SJSA1 (cell line): ENCODE data around the gene PTAR1. TPM values are rescaled to one million over a fixed set of nuclear protein-coding genes. Genes with fewer than 3 reads are reported as not detected.
"Not testable (repeated sequence)": the region's sequence is repeated elsewhere in the genome, so short reads cannot be mapped to it uniquely, and the experiment has no call there.

ENCODE experiments used
- DNase-seq, 2 experiments: peaks; one replicate each; pipeline ENCODE4 v3.0.0-alpha.2; 2015 to 2020; ENCODE audit warnings: low spot score in 2 of 2, low read depth in 1 of 2
- H3K27ac ChIP-seq: fragments of 250-450 bp; sonication (Bioruptor Pico); 2 replicates; pipeline ENCODE4 v1.5.1; 2020; ENCODE audit warnings: mild to moderate bottlenecking, moderate library complexity
- H3K27me3 ChIP-seq: fragments of 250-450 bp; sonication (Bioruptor Pico); replicated peaks from 2 replicates; pipeline ENCODE4 v1.5.1; 2020; ENCODE audit warnings: mild to moderate bottlenecking, moderate library complexity
- H3K36me3 ChIP-seq: fragments of 250-450 bp; sonication (Bioruptor Pico); 2 replicates; pipeline ENCODE4 v1.5.1; 2020; ENCODE audit warnings: mild to moderate bottlenecking
- H3K4me1 ChIP-seq: fragments of 250-450 bp; sonication (Bioruptor Pico); replicated peaks from 2 replicates; pipeline ENCODE4 v1.6.1; 2021; ENCODE audit warnings: mild to moderate bottlenecking
- H3K4me3 ChIP-seq: fragments of 250-450 bp; sonication (Bioruptor Pico); 2 replicates; pipeline ENCODE4 v1.5.1; 2020; ENCODE audit warnings: mild to moderate bottlenecking
- H3K9me3 ChIP-seq: fragments of 250-450 bp; sonication (Bioruptor Pico); replicated peaks from 2 replicates; pipeline ENCODE4 v1.5.1; 2020; ENCODE audit warnings: mild to moderate bottlenecking
- total RNA-seq: library from RNA; depleted of rRNA; stranded (reverse); fragments of >200 nt; shearing (Covaris generic); gene quantifications from 2 replicates; pipeline ENCODE4 v1.2.3, GENCODE V29; 2014

The PTAR1 gene
- total RNA-seq, 1 experiment from 2014 or later, result 80.2 TPM

DNA sequence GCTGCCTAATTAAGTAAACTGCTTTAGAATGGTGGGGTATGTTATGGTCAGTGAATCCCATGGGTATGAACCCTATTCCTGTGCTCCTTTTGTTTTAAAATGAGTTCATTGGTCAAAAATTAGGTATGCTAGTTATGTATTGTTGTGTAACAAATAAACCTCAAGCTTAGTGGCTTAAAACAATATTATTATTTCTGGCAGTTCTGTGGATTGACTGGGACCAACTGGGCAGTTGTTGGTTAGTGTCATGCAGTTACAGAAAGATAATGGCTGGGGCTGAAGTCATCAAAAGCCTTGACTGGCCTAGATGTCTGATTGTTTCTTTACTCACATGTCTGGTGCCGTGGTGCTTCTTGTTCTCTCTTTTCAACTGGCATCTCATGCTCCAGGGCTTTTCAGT is 8.9 kb upstream of the PTAR1 start:
- H3K36me3 ChIP-seq, result no peaks in the 10 kb centered on the region
- no peak overlapping the region for H3K27ac ChIP-seq
- H3K27me3 ChIP-seq, result no peaks in the 10 kb centered on the region
- H3K4me1 ChIP-seq, result no peaks in the 10 kb centered on the region
- H3K9me3 ChIP-seq, result no peaks in the 10 kb centered on the region
- no peak for DNase-seq
- H3K4me3 ChIP-seq, result no peak overlapping the region

- H3K4me3 ChIP-seq, result no peak overlapping the region
- H3K36me3 ChIP-seq, result no peaks in the 10 kb centered on the region
- no peak overlapping the region for H3K27ac ChIP-seq
- H3K4me1 ChIP-seq, result no peaks in the 10 kb centered on the region
- no peak for DNase-seq
- H3K27me3 ChIP-seq, result no peaks in the 10 kb centered on the region
- no peaks in the 10 kb centered on the region for H3K9me3 ChIP-seq
Observed at GRCh38 chr9:69768101-69768500, 8.3 kb upstream of the PTAR1 start.

GRCh38 chr9:69763862-69764261 is 4.1 kb upstream of the PTAR1 start:
- H3K9me3 ChIP-seq, H3K27me3 ChIP-seq, DNase-seq, H3K4me3 ChIP-seq, H3K36me3 ChIP-seq, H3K27ac ChIP-seq, H3K4me1 ChIP-seq: not testable (repeated sequence)

DNA sequence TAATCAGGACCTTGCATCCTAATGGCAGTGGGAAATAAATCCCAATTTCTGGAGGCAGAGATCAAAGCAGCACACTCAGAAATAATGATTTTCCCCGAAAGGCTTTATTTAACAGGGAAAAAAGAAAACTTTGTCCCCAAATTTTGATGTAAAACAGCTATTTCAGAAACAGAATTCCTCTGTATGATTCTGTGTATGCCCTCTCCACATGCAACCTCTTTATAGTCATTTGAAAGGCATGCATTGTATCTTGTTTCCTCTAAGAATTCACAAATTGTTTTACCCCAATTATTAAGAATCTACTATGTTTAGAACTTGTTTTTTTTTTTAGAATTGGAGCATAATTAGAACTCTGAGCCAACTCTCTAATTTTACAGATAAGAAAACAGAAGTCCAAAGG is 2.7 kb upstream of the PTAR1 start:
- H3K9me3 ChIP-seq, result no peaks in the 10 kb centered on the region
- no peak for DNase-seq
- peaks cover 5% of the 10 kb centered on the region for H3K36me3 ChIP-seq
- peaks cover 8% of the 10 kb centered on the region for H3K4me1 ChIP-seq
- H3K27ac ChIP-seq, result no peak overlapping the region
- no peak overlapping the region for H3K4me3 ChIP-seq
- no peaks in the 10 kb centered on the region for H3K27me3 ChIP-seq

- no peak for DNase-seq
- Histone ChIP-seq H3K4me1 (peaks cover 8% of the 10 kb centered on the region), H3K36me3 (peaks cover 13% of the 10 kb centered on the region), H3K27me3 (no peaks in the 10 kb centered on the region), H3K4me3 (peak overlapping the region; percentile 90), H3K27ac (peak overlapping the region; percentile 88), H3K9me3 (no peaks in the 10 kb centered on the region)
Observed at GRCh38 chr9:69760278-69760610, 433 bp upstream of the PTAR1 start.

GRCh38 chr9:69759021-69759420 is 790 bp downstream of the PTAR1 start:
- H3K4me1 ChIP-seq, result peaks cover 8% of the 10 kb centered on the region
- H3K9me3 ChIP-seq, result no peaks in the 10 kb centered on the region
- peak overlapping the region; percentile 88 for H3K27ac ChIP-seq
- peaks cover 16% of the 10 kb centered on the region for H3K36me3 ChIP-seq
- peak overlapping the region; percentile 90 for H3K4me3 ChIP-seq
- DNase-seq, result no peak
- no peaks in the 10 kb centered on the region for H3K27me3 ChIP-seq

DNA sequence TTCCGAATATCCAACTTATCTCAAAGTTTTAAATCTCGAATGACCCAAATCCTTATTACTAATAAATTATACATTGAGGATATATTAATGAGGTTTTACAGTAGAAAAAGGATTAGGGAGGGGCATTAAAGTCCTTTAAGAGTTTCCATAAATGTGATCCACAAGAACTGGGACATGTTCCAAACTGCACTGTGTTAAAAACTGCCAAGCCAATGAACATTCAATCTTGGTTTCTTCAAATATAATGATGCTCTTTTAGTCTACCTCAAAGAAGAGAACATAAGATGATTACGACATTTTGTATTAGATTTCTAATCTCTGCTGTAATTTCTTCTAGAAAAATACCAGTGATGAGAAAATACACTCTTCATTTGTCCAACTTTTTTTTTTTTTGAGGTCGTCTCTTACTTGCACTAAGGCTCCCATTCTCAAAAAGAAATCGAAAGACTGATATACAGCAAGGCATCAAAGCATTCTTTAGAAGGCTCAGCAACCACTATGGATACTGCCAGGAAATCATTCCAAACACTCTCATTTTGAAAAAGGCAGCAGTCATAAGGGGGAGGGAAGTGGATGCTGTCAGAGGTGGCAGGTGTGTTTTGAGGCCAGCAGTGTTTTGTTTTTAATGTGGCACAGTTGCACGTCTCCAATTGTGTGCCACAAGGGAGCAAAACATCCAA is 1.7 kb downstream of the PTAR1 start:
- 0 out of 2 replicates have a peak overlapping the region, but pooled peaks have one; percentile 6 for H3K4me3 ChIP-seq
- H3K27ac ChIP-seq, result no peak overlapping the region
- peaks cover 8% of the 10 kb centered on the region for H3K4me1 ChIP-seq
- no peaks in the 10 kb centered on the region for H3K9me3 ChIP-seq
- H3K27me3 ChIP-seq, result no peaks in the 10 kb centered on the region
- DNase-seq, result peak in 1 of 2 experiments; percentile 14
- H3K36me3 ChIP-seq, result peaks cover 21% of the 10 kb centered on the region

DNA sequence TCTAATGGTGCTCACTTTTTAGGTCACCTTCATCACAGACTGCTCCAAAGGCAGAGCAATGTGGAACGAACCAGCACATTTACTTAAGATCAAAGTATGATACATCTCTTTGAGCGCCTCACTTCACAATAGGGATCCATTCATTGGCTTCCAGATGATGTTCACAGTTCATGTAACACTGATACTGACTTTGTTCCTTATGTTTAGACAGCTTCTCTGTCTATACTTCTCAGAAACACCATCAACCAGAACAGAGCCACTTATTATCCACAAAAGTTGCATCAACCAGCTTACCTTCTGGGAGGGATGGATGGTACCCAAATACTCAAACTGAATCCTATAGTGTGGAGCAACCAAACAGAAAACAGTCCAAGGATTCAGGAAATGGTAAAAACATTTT is 4.6 kb downstream of the PTAR1 start:
- Histone ChIP-seq H3K27ac (no peak overlapping the region), H3K9me3 (no peaks in the 10 kb centered on the region), H3K4me3 (no peak overlapping the region), H3K36me3 (peaks cover 23% of the 10 kb centered on the region), H3K27me3 (no peaks in the 10 kb centered on the region), H3K4me1 (peaks cover 3% of the 10 kb centered on the region)
- DNase-seq, result no peak

DNA sequence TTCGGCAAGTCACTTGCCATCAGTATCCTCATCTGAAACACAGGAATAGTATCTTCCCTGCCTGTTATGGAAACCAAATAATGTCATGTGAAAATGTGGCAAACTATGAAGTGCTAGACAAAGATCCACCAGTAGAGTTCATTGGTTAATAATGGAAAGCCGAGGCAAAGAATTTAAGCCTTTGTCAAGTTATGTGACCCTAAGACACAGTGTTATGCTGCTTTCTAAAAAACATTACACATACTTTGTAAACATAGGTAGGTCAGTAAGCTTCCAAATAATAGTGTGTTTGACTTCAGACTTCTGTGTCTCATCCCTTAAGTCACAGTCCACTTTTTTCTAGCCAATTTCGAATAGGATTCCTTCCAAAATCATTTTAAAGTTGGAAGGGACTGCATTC is 6.0 kb downstream of the PTAR1 start:
- DNase-seq, result no peak
- H3K27ac ChIP-seq, result no peak overlapping the region
- no peaks in the 10 kb centered on the region for H3K27me3 ChIP-seq
- H3K4me3 ChIP-seq, result no peak overlapping the region
- H3K36me3 ChIP-seq, result peaks cover 29% of the 10 kb centered on the region
- no peaks in the 10 kb centered on the region for H3K9me3 ChIP-seq
- H3K4me1 ChIP-seq, result no peaks in the 10 kb centered on the region

DNA sequence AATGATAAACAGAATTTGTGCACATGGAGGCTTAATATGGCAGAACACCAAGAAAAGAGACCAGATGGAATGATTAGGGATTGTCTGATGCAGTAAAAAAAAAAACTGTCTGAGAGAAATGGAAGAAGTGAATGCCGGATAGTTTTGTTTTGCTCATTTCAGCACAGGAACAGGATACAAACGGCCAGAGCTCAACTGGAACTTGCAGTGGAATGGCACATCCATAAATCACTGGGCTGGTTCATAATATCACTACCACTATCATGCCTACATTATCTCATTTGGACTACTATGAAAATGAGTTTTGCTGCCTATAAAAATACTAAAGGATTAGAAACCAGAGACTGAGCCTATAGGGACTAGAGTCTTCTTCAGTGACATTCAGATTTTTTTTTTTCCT is 9.7 kb downstream of the PTAR1 start:
- Histone ChIP-seq H3K9me3 (no peaks in the 10 kb centered on the region), H3K4me1 (no peaks in the 10 kb centered on the region), H3K36me3 (peaks cover 44% of the 10 kb centered on the region), H3K27me3 (no peaks in the 10 kb centered on the region), H3K4me3 (no peak overlapping the region), H3K27ac (no peak overlapping the region)
- DNase-seq, result no peak

GRCh38 chr9:69748304-69748703 is 11.5 kb downstream of the PTAR1 start:
- Histone ChIP-seq H3K9me3 (no peaks in the 10 kb centered on the region), H3K27ac (no peak overlapping the region), H3K27me3 (no peaks in the 10 kb centered on the region), H3K4me3 (no peak overlapping the region), H3K36me3 (peaks cover 39% of the 10 kb centered on the region), H3K4me1 (peaks cover 5% of the 10 kb centered on the region; the same call in 1 of the 2 replicates)
- no peak for DNase-seq

- H3K27ac ChIP-seq, result no peak overlapping the region
- H3K36me3 ChIP-seq, result peaks cover 38% of the 10 kb centered on the region
- H3K4me1 ChIP-seq, result peaks cover 5% of the 10 kb centered on the region; the same call in 1 of the 2 replicates
- H3K4me3 ChIP-seq, result no peak overlapping the region
- no peak for DNase-seq
- no peaks in the 10 kb centered on the region for H3K9me3 ChIP-seq
- no peaks in the 10 kb centered on the region for H3K27me3 ChIP-seq
Observed at GRCh38 chr9:69746859-69747560, 12.8 kb downstream of the PTAR1 start.

DNA sequence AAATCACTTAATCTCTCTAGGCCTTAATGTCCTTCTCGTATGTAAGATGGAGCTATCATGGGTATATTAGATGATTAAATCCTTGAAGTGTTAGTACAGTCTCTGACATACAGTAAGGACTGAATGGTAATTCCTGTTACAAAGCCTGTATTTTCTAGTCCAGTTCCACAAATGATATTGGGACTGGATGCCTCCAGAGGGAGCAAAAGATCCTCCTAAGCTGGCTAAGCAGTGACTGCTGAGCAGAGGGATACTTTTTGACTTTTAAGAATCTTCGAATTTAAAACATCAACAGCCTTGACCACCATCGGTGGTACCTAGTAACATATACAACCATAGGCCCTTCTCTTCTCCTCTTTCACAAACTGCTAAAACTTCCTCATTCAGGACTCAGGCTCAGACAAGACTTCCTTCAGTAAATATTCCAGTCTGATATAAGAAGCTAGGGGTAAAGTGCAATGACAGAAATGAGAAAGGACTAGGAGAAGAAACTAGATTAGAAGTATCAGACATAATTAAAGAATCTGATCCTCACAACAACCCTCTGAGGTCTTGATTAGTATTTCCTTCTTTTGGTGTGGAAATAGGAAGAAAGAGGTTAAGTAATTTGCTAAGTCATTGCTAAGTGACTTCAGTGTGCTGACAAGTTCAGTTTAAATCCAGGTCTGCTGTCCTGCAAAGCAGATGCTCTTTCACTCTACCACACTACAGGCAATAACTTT is 13.9 kb downstream of the PTAR1 start:
- Histone ChIP-seq H3K9me3 (no peaks in the 10 kb centered on the region), H3K36me3 (peaks cover 41% of the 10 kb centered on the region), H3K4me1 (peaks cover 5% of the 10 kb centered on the region; the same call in 1 of the 2 replicates), H3K27me3 (no peaks in the 10 kb centered on the region), H3K27ac (no peak overlapping the region), H3K4me3 (no peak overlapping the region)
- peak in 1 of 2 experiments; percentile 11 for DNase-seq
